Hematopoietic multipotent progenitor cell (in vitro differentiated cells): ENCODE data around the gene MRPS2. TPM values are rescaled to one million over a fixed set of nuclear protein-coding genes. Genes with fewer than 3 reads are reported as not detected.
"Not testable (repeated sequence)": the region's sequence is repeated elsewhere in the genome, so short reads cannot be mapped to it uniquely, and the experiment has no call there.

Experiments
- DNase-seq, 3 donors: peaks; one replicate each; pipeline ENCODE4 v3.0.0-alpha.2; 2011 to 2015; ENCODE audit warnings: low read depth in 2 of 3, low spot score in 2 of 3
- total RNA-seq: library from RNA; depleted of rRNA; stranded (reverse); fragments of >200 nt; gene quantifications from one replicate; pipeline ENCODE4 v1.2.3, GENCODE V29; 2012

The MRPS2 gene
- total RNA-seq, 1 donor = 110 TPM

DNA sequence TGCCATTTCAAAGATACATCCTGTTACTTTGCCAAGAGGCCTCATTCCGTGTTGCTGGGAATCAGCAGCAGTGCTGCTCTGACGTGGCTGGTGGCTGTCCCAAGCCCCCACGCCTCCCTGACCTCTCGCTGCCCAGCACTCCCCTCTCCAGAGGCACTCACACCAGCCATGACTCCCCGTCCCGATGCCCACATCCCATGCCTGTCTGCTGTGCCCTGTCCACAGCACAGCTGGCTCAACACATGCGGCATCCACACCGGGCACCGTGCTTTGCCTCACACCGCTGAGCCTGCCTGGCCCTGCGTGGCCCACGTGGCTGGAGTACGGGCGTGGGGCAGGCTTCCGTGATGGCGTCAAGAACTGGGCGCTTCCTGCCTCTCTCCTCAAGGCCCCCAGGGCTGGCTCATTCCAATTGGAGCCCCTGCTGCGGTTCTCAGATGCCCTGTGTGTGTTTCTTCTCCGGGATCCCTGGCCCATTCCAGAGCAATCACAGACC lies 12.9 kb downstream of the MRPS2 start:
- DNase-seq = no peak

DNA sequence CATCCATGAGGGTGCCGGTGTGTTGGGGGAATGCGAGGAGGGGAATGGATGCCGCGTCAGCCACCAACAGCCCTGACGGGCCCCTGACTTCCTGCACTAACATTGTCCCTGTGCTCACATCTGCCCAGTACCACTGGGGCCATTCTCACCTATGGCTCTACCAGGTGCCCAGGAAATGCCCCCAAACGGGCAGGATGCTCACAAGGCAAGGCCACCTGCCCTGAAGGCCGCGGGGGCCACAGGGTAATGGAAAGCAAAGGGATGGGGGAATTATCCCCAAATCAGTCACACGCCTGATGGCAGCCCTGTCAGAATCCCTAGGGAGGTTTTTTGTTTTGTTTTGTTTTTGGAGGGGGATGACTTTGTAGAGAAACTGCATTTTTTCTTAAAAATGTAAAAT lies 13.4 kb downstream of the MRPS2 start:
- DNase-seq = not testable (repeated sequence)

- DNase-seq = no peak
These were observed 14.0 kb downstream of the MRPS2 start for GRCh38 chr9:135514342-135515082.

- no peak for DNase-seq
These were observed 14.8 kb downstream of the MRPS2 start for GRCh38 chr9:135515083-135515951.

DNA sequence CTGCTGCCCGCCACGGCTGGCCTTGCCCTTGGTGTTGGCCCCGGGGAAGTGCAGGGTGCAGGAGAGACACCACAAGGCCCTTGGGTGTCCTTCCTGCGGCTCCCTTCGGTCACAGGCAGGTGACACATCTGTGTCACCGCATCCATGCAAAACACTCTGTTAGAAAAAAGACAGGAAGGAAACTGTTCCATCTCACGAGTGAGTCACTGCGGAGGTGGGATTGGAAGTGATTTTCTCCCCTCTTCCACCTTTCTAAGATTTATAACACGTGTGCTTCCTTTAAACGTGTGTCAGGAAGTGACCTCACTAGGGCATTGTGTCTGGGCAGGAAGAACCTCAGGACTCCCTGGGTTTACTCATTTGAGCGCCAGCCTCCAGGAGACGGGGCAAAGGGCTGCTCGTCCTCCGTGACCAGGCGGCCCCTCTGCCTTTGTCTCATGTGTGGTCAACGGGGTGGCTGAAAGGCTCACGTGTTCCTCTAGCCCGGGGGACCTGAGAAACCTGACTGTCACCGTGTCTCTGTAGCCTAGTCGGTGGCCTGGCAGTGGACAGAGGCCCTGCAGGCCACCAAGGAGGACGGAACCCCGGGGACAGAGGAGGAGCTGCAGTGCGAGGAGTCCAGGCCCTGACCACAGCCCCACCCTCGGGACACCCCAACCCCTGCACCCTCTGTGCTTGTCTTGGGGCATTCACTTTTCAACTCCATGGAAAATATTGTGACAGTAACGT lies 15.8 kb downstream of the MRPS2 start:
- peak in 1 of 3 donors; percentile 18 for DNase-seq

DNA sequence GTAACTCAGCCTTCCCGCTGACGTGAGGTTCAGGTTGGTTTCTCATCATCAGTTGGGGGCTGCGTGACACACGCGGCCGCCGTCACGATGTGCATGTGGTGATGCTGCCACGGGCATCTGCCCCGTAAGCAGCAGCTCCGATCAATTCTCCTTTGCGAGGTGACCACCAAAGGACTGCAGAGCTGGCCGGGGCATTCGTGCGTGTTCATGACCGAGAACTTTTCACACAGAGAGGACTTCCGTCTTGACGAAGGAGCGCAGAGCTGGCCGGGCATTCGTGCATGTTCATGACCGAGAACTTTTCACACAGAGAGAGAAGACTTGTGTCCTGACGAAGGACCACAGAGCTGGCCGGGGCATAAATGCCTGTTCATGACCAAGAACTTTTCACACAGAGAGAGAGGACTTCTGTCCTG lies 16.9 kb downstream of the MRPS2 start:
- DNase-seq = no peak

DNA sequence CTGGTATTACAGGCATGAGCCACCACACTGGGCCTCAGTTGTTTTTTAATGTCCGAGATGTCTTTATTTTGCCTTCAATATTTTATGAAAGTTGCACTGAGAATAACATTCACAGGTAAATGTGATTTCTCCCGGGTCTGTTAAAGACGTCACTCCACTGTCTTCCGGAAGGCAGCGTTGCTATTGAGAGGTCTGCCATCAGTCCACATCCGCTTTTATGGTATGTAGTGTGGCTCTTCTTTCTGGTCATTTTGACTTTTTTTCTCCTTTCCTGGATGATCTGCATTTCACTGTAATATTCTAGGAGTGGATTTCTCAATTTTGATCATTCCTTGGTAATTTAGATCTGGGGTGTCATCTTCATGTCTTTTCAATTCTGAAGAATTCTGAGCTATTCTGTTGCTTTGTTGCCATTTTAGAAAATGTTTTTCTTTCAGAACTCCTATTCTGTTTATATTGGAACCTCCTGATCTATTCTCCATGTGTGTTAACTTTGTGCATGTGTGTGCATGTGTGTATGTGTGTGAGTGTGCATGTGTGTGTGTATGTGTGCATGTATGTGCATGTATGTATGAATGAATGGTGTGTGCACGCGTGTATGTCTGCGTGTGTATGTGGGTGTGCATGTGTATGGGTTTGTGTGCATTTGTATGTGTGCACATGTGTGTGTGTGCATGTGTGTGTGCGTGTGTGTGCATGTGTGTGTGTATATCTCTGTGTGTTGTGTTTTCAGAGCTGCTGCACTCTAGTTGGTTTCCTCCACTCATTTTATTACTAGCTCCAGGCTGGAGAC lies 18.9 kb downstream of the MRPS2 start:
- DNase-seq = no peak

- no peak for DNase-seq
These were observed 20.6 kb downstream of the MRPS2 start, which contains the start of gene LCN1 for GRCh38 chr9:135520916-135521607. LCN1 (plus strand) TSS chr9:135521440; CDS start chr9:135521498, 58 bp downstream.

GRCh38 chr9:135521608-135522095 lies 21.2 kb downstream of the MRPS2 start:
- DNase-seq = no peak

DNA sequence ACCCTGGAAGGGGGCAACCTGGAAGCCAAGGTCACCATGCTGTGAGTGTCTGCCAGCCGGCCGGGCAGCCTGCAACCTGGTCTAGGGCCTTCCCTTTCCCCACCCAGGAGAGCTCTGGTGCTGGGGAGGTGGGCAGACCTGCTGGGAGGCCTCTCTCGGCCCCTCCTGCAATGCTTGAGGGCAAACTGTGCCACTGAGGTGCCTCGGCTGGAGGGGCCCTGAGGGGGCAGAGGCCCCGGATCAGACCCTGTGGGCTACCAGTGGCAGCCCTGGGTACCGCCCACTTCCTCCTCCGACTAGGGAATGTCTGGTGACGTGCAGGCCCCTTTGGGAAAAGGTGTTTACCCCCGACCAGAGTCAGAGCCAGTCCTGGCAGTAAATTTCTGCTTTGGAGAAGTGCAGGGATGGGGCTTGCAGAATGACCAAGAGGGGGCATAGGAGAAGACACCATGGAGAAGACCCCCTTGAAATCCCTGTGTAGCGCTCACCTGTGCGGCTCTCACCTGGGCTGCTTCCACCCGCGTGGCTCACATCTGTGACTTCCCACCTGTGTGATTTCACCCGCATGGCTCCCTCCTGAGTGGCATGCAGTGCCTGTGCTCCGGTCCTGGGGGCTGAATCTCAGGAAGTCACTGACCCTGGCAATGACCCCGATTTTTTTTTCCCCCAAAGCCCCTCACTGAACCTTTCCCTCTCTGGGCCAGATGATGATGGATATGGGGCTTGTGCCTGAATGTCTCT lies 21.8 kb downstream of the MRPS2 start:
- no peak for DNase-seq

DNA sequence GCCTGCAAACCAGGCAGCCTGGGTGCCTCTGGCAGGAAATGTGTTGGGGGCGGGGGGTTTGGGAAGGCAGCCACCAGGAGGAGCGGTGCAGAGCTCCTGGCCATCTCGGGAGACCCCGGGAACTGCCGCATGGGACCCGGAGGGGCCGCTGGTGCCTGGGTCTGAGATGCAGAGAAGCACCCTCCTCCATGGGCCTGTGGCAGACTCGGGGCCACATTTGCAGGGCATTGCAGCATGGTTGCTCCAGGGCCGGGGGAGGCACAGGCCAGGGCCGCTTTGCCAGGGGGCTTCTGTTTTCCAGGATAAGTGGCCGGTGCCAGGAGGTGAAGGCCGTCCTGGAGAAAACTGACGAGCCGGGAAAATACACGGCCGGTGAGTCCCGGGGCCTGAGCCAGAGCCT lies 22.4 kb downstream of the MRPS2 start:
- no peak for DNase-seq

DNA sequence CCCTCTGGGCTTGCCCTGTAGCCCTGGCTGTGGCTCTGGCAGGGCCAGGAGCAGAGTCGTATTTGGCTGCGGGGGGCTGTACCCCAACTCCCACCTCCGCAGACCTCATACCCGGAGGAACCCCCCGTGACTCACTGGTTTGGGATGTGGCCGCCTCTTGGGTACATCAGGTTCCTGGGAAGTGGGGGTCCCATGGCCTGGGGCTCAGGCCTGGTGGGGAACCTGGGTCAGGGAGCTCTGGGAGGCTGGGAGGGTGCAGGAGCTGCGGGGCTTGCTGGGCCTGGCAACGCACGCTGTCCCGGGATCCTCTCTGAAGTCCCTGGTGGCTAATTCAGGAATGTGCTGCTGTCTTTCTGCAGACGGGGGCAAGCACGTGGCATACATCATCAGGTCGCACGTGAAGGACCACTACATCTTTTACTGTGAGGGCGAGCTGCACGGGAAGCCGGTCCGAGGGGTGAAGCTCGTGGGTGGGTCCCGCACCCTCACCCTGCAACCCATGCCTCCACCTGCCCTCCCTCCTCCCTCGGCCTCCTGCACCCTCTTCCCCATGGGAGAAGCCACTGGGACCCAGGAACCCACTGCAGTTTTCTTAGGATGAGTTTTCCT lies 23.1 kb downstream of the MRPS2 start:
- DNase-seq = no peak

DNA sequence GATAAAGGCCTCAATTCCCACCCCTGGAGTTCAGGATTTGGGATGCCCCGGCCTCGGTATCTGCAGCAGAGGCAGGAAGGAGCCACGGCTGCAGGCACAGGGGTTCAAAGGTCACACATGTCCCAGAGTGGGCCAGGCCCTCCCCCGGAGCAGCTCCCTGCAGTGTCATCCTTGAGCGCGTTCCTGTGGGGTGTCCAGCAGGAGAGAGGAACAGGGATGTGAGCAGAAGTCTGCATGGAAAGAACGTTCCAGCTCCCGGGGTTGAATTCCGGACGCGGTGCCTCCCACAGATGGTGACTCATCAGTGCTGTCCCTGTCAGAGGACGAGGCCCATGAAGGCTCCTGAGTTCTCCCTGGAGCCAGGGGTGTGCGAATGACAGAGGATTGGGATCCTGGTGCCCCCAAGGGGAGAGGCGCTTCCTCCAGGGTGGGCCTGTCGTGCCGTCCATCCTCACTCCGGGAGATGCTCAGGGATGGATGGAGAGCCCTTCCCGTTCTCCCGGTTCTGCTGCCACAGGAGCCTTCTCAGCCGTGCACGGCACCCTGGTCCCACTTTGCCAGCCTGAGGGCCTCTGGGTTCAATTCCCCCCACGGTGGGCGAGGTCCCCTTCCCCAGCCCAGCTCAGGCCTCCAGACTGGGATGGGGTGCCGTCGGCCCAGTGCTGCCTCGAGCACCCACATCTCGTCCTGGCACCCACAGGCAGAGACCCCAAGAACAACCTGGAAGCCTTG lies 23.8 kb downstream of the MRPS2 start:
- no peak for DNase-seq

DNA sequence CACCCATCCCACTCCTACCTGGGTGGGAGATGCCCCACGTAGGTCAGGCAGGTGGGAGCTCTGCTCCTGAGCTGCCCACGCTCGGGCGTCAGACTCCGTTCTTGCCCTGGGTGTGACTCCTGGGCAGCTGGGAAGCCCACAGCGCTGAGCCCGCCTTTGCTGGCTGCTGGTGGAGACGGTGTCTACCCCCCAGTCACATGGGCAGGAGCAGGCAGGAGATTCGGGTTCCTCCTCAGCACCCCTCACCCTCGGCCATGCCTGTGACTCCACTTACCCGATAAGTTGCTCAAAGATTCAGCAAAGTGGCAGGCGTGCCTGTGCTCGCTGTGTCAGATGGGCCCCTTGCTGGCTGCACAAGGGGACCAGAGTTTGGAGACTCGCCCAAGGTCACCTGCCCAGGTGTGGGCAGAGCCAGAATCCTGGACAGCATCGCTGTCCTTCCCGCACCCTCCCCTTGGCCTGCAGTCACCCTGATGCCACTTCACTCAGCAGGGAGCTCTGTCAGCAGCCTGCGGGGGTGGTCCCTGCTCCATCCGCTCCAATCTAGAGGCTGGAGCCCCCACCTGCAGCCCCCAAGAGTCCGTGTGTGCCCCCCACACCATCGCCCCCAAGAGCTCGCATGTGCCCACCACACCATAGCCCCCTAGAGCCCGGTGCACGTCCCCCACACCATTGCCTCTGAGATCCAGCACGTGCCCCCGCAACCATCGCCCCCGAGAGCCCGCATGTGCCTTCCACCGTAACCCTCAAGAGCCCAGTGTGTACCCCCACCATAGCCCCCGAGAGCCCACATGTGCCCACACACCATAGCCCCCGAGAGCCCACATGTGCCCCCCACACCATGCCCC lies 25.0 kb downstream of the MRPS2 start:
- no peak for DNase-seq

DNA sequence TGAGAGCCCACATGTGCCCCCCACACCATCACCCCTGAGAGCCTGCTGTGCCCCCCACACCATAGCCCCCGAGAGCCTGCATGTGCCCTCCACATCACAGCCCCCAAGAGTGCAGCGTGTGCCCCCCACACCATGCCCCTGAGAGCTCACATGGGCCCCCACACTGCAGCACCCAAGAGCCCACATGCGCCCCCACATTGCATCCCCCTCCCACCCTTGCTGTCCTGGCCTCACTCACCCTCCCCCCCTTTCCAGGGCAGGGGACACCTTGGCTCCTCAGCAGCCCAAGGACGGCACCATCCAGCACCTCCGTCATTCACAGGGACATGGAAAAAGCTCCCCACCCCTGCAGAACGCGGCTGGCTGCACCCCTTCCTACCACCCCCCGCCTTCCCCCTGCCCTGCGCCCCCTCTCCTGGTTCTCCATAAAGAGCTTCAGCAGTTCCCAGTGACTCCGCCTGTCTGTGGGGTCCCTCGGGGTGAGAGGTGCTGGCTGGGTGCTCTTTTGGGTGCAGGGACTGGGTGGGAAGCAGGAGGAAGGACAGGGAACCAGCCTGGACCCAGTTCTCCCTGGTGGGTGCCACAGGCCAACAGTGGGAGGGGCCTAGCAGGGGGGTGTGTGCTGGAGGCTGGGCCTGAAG lies 25.7 kb downstream of the MRPS2 start:
- no peak for DNase-seq
